AG09309 (cell line): ENCODE data around the gene ATPAF2.

ENCODE experiments used
- DNase-seq: peaks from one replicate; pipeline ENCODE4 v3.0.0-alpha.2; 2010; ENCODE audit warnings: low read depth
- H3K4me3 ChIP-seq: 2 replicates; pipeline ENCODE4 v1.5.1; 2011; ENCODE audit warnings: mild to moderate bottlenecking, low read depth, low read length, moderate library complexity; ENCODE audit not compliant: control insufficient read depth
- TF ChIP-seq, protein P1 (sequence below): IDR thresholded peaks from 2 replicates; pipeline ENCODE4 v1.5.1; 2011; ENCODE audit warnings: mild to moderate bottlenecking, low read depth, low read length, inconsistent platforms; ENCODE audit not compliant: insufficient read depth, control insufficient read depth; ENCODE audit errors: missing control alignments

Gene ATPAF2

DNA sequence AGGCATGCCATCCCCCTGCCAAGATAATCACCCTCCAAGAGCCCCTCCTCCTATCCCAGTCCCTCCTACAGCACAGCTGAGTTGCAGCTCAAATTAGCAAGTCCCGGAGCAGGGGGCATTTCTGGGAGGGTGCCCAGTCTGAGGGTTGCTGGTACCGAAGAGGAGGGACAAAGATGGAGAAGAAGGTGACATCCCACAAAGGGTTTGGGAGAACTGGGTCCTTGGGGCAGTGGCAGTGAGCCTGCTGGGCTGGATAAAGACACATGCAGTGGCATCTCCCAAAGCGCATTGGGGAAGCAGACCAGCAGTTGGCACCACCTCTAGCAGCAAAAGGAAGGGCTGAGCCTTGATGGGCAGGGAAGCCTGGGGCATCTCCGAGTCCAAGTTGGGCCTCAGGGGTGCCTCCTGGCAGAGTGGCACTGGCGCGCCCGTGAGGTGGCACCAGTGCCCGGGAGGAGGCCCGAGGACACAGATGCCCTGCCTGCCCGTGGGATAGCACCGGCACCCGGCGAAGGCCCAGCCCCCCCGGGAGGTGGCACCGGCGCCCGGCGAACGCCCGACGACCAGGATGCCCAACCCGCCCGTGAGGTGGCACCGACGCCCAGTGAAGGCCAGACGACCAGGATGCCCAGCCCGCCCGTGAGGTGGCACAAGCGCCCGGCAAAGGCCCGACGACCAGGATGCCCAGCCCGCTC, 67.4 kb downstream of the ATPAF2 start:
- DNase-seq, result no peak
- peak overlapping the region; percentile 85 for H3K4me3 ChIP-seq
- TF ChIP-seq, protein P1, sequence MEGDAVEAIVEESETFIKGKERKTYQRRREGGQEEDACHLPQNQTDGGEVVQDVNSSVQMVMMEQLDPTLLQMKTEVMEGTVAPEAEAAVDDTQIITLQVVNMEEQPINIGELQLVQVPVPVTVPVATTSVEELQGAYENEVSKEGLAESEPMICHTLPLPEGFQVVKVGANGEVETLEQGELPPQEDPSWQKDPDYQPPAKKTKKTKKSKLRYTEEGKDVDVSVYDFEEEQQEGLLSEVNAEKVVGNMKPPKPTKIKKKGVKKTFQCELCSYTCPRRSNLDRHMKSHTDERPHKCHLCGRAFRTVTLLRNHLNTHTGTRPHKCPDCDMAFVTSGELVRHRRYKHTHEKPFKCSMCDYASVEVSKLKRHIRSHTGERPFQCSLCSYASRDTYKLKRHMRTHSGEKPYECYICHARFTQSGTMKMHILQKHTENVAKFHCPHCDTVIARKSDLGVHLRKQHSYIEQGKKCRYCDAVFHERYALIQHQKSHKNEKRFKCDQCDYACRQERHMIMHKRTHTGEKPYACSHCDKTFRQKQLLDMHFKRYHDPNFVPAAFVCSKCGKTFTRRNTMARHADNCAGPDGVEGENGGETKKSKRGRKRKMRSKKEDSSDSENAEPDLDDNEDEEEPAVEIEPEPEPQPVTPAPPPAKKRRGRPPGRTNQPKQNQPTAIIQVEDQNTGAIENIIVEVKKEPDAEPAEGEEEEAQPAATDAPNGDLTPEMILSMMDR, result no peak

DNA sequence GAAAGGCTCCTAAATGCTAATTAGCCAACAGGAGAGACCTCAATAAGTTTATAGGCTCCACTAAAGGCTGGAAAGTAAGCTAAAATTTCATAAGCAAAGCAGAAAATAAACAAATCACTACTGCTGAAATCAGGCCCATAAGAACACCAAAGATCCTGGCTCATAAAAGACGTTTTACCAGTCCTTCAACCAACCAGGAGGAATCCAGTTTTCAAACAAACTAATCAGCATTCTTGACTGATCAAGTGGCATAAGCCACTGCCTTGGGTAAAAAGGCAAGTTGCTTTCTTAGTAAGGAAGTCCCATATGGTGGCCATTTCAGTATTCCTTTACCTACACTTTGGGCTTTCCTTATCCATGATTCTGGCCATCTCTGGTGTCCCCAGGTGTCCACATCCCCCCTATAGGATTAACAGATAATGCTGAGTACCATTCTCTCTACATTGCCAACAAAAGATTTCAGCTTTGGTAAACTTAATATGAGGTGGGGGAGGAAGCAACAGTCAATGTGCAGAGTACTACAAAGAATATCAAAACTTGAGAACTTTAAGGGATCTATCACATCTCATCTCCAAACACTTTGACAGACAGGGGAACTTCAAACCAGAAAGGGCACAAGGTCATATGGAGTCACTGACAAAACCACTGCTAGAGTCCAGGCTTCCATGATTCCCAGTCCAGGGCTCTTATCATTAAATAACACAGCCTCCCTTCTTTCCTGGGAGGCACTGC, 68.1 kb downstream of the ATPAF2 start:
- TF ChIP-seq, protein P1, result no peak
- no peak for DNase-seq
- H3K4me3 ChIP-seq, result peak overlapping the region; percentile 85
